K562 (cell line): ENCODE measurements around the gene VPREB1. TPM values are rescaled to one million over a fixed set of nuclear protein-coding genes. Genes with fewer than 3 reads are reported as not detected.

Source experiments
- ARID2 ChIP-seq: fragments of 450-650 bp; IDR thresholded peaks from 2 replicates; pipeline ENCODE4 v1.6.1; 2017; ENCODE audit warnings: antibody characterized with exemption, mild to moderate bottlenecking
- CXXC5 ChIP-seq: fragments of 250-450 bp; sonication (Bioruptor Pico); IDR thresholded peaks from 2 replicates; pipeline ENCODE4 v1.8.0; 2022; ENCODE audit warnings: inconsistent platforms, mild to moderate bottlenecking, moderate library complexity
- GTF2B ChIP-seq: IDR thresholded peaks from 2 replicates; pipeline ENCODE4 v1.6.1; 2011; ENCODE audit not compliant: insufficient read length; ENCODE audit errors: extremely low read depth
- PML ChIP-seq: IDR thresholded peaks from 2 replicates; pipeline ENCODE4 v1.6.1; 2012; ENCODE audit warnings: low read length, inconsistent platforms
- PREB ChIP-seq: sonication (generic); formaldehyde crosslinking; IDR thresholded peaks from 2 replicates; pipeline ENCODE4 v1.8.1; 2023; ENCODE audit warnings: mild to moderate bottlenecking, missing genetic modification reagents
- ZBTB9 ChIP-seq: fragments of 450-650 bp; formaldehyde crosslinking; IDR thresholded peaks from 2 replicates; pipeline ENCODE4 v1.4.0; 2020; ENCODE audit warnings: mild to moderate bottlenecking, moderate library complexity
- ZNF780A ChIP-seq: fragments of 250-450 bp; sonication (Bioruptor Pico); IDR thresholded peaks from 2 replicates; pipeline ENCODE4 v1.5.0; 2021; ENCODE audit warnings: mild to moderate bottlenecking
- polyA plus RNA-seq, 8 experiments: library from polyadenylated mRNA; depleted of rRNA in 4 of 8; stranded (reverse) in 5 of 8; unstranded in 3 of 8; fragments of >200 nt; fragmentation: Nextera tagmentation in 2 of 8; fragmentation: Illumina TruSeq in 1 of 8; extraction: Ambion mirVana in 2 of 8; extraction: Trizol in 1 of 8; gene quantifications; 2 replicates each; pipeline versions ENCODE4 v1.2.1 to v1.2.3, GENCODE V29; 2011 to 2014; ENCODE audit warnings: inconsistent platforms in 1 of 8, missing spikeins in 1 of 8
- total RNA-seq, 7 experiments: library from RNA; depleted of rRNA in 6 of 7; stranded (reverse); fragments of >200 nt in 6 of 7; fragmentation: Illumina TruSeq in 2 of 7; extraction: Trizol in 2 of 7; gene quantifications; 2 replicates each; pipeline versions ENCODE4 v1.2.1 to v1.2.3, GENCODE V29; 2011 to 2021; ENCODE audit warnings: low replicate concordance in 1 of 7

Gene VPREB1
- total and polyA plus RNA-seq, 9 of the 15 experiments (the other 6 are each of a cell fraction or from before 2014, with no cell fraction given): not detected

GRCh38 chr22:22213231-22213630, 31.4 kb upstream of the VPREB1 start (continued):
- TF ChIP-seq GTF2B: no peak
- TF ChIP-seq ZBTB9 (CRISPR knock-in tag): no peak
- no peak for TF ChIP-seq PML
- 0 out of 2 replicates have a peak, but pooled peaks have one; percentile 19 for TF ChIP-seq ARID2
- no peak for TF ChIP-seq PREB (CRISPR knock-in tag)
- TF ChIP-seq ZNF780A (CRISPR knock-in tag): 0 out of 2 replicates have a peak, but pooled peaks have one; percentile 4
- TF ChIP-seq CXXC5 (CRISPR knock-in tag): no peak
